Astrocyte (in vitro differentiated cells and primary cell): ENCODE data around the gene MAPKAPK2.

Source experiments
- EZH2 ChIP-seq: IDR thresholded peaks from 2 replicates; pipeline ENCODE4 v1.6.1; 2012; ENCODE audit warnings: mild to moderate bottlenecking, low read length, inconsistent platforms; ENCODE audit not compliant: insufficient read depth
- TF ChIP-seq, protein P1 (sequence below): IDR thresholded peaks from 2 replicates; pipeline ENCODE4 v1.5.1; 2011; ENCODE audit warnings: low read depth, mild to moderate bottlenecking, inconsistent platforms, low read length, moderate library complexity; ENCODE audit not compliant: insufficient read depth

DNA sequence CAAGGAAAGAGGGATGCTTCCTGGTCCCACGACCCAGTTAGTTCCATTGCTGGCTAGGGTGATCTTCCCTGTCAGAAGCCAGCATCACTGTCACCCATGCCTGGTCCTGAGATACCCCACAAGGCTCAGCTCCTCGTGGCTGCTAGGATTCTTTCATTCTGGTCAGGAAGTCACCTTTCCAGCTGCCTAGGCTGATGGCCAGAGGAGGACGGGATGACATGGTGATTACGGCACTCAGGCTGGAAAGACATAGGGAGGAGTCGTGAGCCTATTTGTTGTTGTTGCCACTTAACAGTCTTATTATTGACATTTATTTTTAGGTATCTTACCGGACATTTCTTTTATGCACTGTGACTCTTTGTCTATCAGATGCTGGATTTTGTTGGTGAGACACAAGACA is 20.0 kb upstream of the MAPKAPK2 start:
- TF ChIP-seq, protein P1, sequence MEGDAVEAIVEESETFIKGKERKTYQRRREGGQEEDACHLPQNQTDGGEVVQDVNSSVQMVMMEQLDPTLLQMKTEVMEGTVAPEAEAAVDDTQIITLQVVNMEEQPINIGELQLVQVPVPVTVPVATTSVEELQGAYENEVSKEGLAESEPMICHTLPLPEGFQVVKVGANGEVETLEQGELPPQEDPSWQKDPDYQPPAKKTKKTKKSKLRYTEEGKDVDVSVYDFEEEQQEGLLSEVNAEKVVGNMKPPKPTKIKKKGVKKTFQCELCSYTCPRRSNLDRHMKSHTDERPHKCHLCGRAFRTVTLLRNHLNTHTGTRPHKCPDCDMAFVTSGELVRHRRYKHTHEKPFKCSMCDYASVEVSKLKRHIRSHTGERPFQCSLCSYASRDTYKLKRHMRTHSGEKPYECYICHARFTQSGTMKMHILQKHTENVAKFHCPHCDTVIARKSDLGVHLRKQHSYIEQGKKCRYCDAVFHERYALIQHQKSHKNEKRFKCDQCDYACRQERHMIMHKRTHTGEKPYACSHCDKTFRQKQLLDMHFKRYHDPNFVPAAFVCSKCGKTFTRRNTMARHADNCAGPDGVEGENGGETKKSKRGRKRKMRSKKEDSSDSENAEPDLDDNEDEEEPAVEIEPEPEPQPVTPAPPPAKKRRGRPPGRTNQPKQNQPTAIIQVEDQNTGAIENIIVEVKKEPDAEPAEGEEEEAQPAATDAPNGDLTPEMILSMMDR: no peak
- TF ChIP-seq EZH2: no peak
